ENCODE data around the gene PSTPIP1.

GRCh38 chr15:77001966-77002365 lies 7.0 kb downstream of the PSTPIP1 start:
- no peak for TF ChIP-seq EZH2phosphoT487 (IDR thresholded peaks at IDR 0.05; ENCODE audit: low read depth)
- TF ChIP-seq CTCF (IDR thresholded peaks at IDR 0.05; ENCODE audit: low read depth, low read length) = no peak
